Activated T-cell treated with anti-CD3 and anti-CD28 coated beads, Interleukin-2, amount 50 U/mL, for 72 hours (primary cell): ENCODE measurements around the gene YIPF4. TPM values are rescaled to one million over a fixed set of nuclear protein-coding genes. Genes with fewer than 3 reads are reported as not detected.
"Not testable (repeated sequence)": the region's sequence is repeated elsewhere in the genome, so short reads cannot be mapped to it uniquely, and the experiment has no call there.

Source experiments
- ATAC-seq, 2 donors: fragments of 150-1000 bp; cut with Tn5 transposase; replicated peaks in 1 of 2; 2 replicates each; pipeline ENCODE4 v1.10.0; 2021; ENCODE audit warnings: moderate library complexity in 2 of 2, mild to moderate bottlenecking in 1 of 2
- DNase-seq, 2 donors: peaks; one replicate each; pipeline ENCODE4 v3.0.0; 2021 to 2022; ENCODE audit warnings: mixed read lengths in 1 of 2
- H3K27ac Mint-ChIP-seq: one replicate; pipeline ENCODE4 v1.8.0; 2022; ENCODE audit warnings: mild to moderate bottlenecking, moderate library complexity, mixed read lengths
- H3K27me3 Mint-ChIP-seq: one replicate; pipeline ENCODE4 v1.8.0; 2022; ENCODE audit warnings: low read depth, mixed read lengths
- H3K36me3 Mint-ChIP-seq, 2 donors: one replicate each; pipeline ENCODE4 v1.8.0; 2022; ENCODE audit warnings: mixed read lengths in 2 of 2, mild to moderate bottlenecking in 1 of 2; ENCODE audit not compliant: insufficient read depth in 2 of 2
- H3K4me1 Mint-ChIP-seq: one replicate; pipeline ENCODE4 v1.8.0; 2022; ENCODE audit warnings: low read depth, mixed read lengths
- H3K4me3 Mint-ChIP-seq, 2 donors: one replicate each; pipeline ENCODE4 v1.8.0; 2022; ENCODE audit warnings: mild to moderate bottlenecking in 2 of 2, mixed read lengths in 2 of 2, moderate library complexity in 2 of 2
- H3K9me3 Mint-ChIP-seq, 2 donors: one replicate each; pipeline ENCODE4 v1.8.0; 2022; ENCODE audit warnings: mixed read lengths in 2 of 2
- total RNA-seq, 2 donors: library from RNA; stranded (reverse); gene quantifications; one replicate each; pipeline ENCODE4 v1.2.3, GENCODE V29; 2022

YIPF4 gene
- total RNA-seq, 2 donors from 2014 or later: 48.7 to 57.7 TPM

DNA sequence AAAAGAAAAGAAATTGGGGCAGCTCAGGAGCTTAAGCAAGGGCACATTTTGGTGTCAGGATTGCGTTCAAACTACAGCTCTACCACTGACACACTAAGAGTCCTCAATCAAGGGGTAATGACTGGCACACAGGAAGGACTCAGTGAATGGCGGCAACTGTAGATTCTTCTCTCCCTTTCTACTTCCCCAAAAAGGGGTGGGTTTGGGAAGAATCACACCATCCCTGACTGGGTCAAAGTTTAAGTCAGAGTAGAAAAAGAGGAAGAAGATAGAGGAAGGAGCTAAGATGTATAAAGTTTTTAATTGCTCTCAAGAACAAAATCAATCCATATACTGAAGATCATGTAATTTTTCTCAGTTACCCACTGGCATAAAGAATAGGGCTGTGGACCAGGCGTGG is 15.6 kb upstream of the YIPF4 start:
- no peaks in the 10 kb centered on the region for H3K36me3 Mint-ChIP-seq
- DNase-seq (no peak), ATAC-seq (no peak)
- no peak overlapping the region for H3K4me3 Mint-ChIP-seq
- H3K9me3 Mint-ChIP-seq: no peaks in the 10 kb centered on the region
- H3K27ac Mint-ChIP-seq: no peak overlapping the region
- no peaks in the 10 kb centered on the region for H3K27me3 Mint-ChIP-seq
- peaks cover 9% of the 10 kb centered on the region for H3K4me1 Mint-ChIP-seq

DNA sequence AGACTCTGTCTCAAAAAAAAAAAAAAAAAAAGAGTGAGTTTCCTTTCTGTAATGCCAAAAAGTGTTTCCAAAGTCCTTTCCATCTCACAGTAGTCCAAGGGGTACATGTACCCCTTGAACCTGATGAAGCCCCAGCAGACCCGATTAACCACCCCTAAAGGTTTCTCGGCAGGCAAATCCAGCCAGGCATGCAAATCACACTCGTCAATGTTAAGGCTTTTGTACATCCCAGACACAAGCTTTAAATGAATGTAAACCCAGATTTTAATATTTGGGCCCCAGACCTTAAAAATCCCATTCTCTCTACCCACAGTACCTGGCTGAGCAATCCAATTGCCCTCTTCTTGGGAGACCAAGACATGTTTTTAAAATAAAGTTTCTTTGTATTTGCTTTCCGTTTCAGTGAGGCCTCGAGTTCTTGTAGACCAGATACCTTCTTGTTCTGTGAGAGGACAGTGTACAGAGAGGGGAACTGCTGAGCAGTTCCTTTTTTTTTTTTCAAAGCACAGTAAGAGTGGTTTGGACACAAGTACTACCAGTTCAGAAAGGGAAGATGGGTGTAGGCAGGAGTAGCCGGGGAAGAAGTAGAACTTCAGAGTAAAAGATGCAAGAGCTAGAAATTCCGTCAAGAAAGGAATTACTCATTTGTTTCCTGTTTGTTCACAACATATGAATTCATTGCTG is 13.1 kb upstream of the YIPF4 start, which contains the start of gene NLRC4:
Gene NLRC4, minus strand, starts transcription at position 465 of the 684 bp plus-strand sequence. CDS start 8,111 bp downstream, outside the sequence.
- ATAC-seq: peak; percentile 86 to 89
- Mint-ChIP-seq H3K27ac (peak within 1 kb of the TSS; percentile 99), H3K4me1 (peaks cover 9% of the 10 kb centered on the region), H3K9me3 (no peaks in the 10 kb centered on the region), H3K36me3 (no peaks in the 10 kb centered on the region), H3K4me3 (peak within 1 kb of the TSS; percentile 29 to 70), H3K27me3 (no peaks in the 10 kb centered on the region)
- peak; percentile 13 for DNase-seq

DNA sequence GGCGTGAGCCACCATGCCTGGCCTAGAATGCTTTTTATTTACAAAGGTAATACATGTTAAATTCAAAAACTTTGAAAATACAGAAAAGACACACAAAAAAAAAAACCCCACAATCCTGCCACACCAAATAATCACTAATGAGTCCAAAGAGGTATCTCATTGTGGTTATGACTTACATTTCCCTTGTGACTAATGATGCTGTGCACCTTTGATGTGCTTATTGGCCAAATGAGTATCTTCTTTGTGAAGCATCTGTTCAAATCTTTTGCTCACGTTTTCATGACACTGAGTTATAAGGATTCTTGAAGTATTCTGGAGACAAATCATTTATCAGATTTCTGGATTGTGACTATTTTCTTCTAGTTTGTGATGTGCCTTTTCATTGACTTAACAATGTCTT is 6.6 kb upstream of the YIPF4 start:
- no peaks in the 10 kb centered on the region for H3K9me3 Mint-ChIP-seq
- H3K4me1 Mint-ChIP-seq: no peaks in the 10 kb centered on the region
- DNase-seq (no peak), ATAC-seq (peak in 1 of 2 donors; percentile 38)
- no peak overlapping the region for H3K4me3 Mint-ChIP-seq
- H3K27ac Mint-ChIP-seq: no peak overlapping the region
- H3K27me3 Mint-ChIP-seq: no peaks in the 10 kb centered on the region
- no peaks in the 10 kb centered on the region for H3K36me3 Mint-ChIP-seq

DNA sequence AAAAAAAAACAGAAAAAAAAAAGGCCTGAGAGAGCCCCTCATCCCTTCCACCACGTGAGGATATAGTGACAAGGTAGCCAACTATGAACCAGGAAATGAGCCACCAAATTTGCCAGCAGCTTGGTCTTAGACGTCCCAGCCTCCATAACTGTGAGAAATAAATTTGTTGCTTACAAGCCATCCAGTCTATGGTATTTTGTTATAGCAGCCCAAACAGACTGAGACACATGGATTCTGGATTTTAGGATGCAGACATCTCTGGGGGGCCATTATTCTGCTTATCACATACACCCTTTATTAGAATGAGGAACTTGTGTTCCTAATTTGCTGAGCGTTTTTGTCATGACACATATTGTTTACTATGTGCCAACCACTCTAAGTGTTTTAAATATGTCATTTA is 5.4 kb upstream of the YIPF4 start:
- Mint-ChIP-seq H3K4me1 (peaks cover under 1% of the 10 kb centered on the region), H3K27ac (no peak overlapping the region), H3K9me3 (no peaks in the 10 kb centered on the region), H3K4me3 (no peak overlapping the region), H3K27me3 (no peaks in the 10 kb centered on the region), H3K36me3 (no peaks in the 10 kb centered on the region)
- DNase-seq (no peak), ATAC-seq (no peak)

DNA sequence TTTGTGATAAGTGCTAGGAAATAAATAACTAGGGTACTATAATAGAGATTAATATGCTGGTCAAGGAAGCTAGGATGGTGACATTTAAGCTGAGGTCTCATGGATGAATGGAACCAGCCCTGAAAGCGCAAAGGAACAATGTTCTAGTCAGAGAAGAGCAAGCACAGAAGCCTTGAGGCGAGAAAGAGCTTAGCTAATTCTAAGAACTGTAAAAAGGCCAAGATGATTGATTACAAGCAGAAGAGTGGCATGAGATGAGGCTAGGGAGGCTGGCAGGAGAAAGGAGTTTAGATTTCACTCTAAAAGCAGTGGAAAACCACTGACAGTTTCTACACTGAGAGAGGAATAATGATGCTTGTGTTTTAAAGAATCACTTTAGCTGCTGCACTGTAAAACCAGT is 3.4 kb upstream of the YIPF4 start:
- Mint-ChIP-seq H3K4me3 (no peak overlapping the region), H3K4me1 (peaks cover 12% of the 10 kb centered on the region), H3K9me3 (no peaks in the 10 kb centered on the region), H3K27me3 (no peaks in the 10 kb centered on the region), H3K36me3 (peaks cover 0 to 3% of the 10 kb centered on the region in 2 donors), H3K27ac (no peak overlapping the region)
- ATAC-seq (no peak), DNase-seq (no peak)

DNA sequence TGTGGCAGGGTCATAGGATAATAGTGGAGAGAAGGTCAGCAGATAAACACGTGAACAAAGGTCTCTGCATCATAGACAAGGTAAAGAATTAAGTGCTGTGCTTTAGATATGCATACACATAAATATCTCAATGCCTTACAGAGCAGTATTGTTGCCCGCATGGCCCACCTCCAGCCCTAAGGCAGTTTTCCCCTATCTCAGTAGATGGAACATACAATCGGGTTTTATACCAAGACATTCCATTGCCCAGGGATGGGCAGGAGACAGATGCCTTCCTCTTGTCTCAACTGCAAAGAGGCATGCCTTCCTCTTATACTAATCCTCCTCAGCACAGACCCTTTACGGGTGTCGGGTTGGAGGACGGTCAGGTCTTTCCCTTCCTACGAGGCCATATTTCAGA is 1.9 kb upstream of the YIPF4 start:
- not testable (repeated sequence) for H3K27ac Mint-ChIP-seq, H3K4me3 Mint-ChIP-seq, H3K9me3 Mint-ChIP-seq, DNase-seq, ATAC-seq, H3K27me3 Mint-ChIP-seq, H3K36me3 Mint-ChIP-seq
- H3K4me1 Mint-ChIP-seq: peaks cover 17% of the 10 kb centered on the region

DNA sequence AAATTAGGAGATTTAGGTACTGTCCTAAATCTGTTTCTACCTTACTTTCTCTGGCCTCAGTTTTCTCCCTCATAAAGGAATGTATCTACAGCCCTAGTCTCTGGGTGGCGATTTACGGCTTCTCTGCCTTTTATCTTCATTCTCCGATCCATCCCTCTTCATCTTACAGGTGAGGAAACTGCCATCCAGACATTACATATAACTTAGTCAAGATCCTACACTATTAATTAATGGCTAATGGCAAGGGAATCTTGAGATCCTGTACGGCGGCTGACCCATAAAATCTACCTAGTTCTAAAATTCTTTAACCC is 386 bp upstream of the YIPF4 start:
- no peaks in the 10 kb centered on the region for H3K9me3 Mint-ChIP-seq
- peaks cover 5 to 6% of the 10 kb centered on the region in 2 donors for H3K36me3 Mint-ChIP-seq
- H3K27me3 Mint-ChIP-seq: no peaks in the 10 kb centered on the region
- peak overlapping the region; percentile 80 to 98 for H3K4me3 Mint-ChIP-seq
- peaks cover 20% of the 10 kb centered on the region for H3K4me1 Mint-ChIP-seq
- peak overlapping the region; percentile 99 for H3K27ac Mint-ChIP-seq
- DNase-seq (no peak), ATAC-seq (no peak)

DNA sequence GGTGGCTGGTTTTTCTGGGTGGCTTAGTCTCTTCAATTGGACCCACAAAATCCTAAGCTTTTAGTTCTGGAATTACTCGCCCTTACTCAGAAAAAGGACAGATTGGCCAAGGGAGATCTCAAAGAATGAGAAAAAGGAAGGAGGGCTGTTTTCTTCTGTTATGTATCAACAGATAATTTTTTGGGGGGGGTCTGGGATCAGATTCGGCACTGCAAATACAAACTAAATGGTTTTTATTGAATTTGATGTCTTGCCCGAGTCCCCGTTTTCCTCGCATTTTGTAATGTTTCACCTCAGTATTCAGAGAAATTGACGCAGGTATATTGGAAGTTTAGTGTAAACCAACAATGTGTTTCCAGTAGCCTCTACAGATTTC is 762 bp downstream of the YIPF4 start:
- no peak for DNase-seq
- peak overlapping the region; percentile 80 to 98 for H3K4me3 Mint-ChIP-seq

DNA sequence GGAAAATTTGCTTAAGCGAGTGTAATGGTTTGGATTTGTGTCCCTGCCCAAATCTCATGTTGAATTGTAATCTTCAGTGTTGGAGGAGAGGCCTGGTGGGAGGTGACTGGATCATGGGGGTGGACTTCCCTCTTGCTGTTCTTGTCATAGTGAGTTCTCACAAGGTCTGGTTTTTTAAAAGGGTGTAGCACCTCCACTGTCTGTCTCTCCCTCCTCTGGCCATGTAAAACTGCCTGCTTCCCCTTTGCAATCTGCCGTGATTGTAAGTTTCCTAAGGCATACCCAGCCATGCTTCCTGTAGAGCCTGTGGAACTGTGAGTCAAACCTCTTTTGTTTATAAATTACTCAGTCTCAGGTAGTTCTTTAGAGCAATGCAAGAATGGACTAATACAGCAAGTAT is 6.6 kb downstream of the YIPF4 start:
- Mint-ChIP-seq H3K27ac (no peak overlapping the region), H3K4me1 (peaks cover 44% of the 10 kb centered on the region), H3K4me3 (peak overlapping the region in 1 of 2 donors; percentile 0), H3K36me3 (peaks cover 10 to 17% of the 10 kb centered on the region in 2 donors), H3K9me3 (no peaks in the 10 kb centered on the region), H3K27me3 (no peaks in the 10 kb centered on the region)
- DNase-seq (no peak), ATAC-seq (peak; percentile 24 to 66)

More for the DNA sequence above, 762 bp downstream of the YIPF4 start:
- Mint-ChIP-seq H3K36me3 (peaks cover 9% of the 10 kb centered on the region in 2 donors), H3K9me3 (no peaks in the 10 kb centered on the region), H3K27ac (peak overlapping the region; percentile 98), H3K4me1 (peaks cover 24% of the 10 kb centered on the region), H3K27me3 (no peaks in the 10 kb centered on the region)
- no peak for ATAC-seq

DNA sequence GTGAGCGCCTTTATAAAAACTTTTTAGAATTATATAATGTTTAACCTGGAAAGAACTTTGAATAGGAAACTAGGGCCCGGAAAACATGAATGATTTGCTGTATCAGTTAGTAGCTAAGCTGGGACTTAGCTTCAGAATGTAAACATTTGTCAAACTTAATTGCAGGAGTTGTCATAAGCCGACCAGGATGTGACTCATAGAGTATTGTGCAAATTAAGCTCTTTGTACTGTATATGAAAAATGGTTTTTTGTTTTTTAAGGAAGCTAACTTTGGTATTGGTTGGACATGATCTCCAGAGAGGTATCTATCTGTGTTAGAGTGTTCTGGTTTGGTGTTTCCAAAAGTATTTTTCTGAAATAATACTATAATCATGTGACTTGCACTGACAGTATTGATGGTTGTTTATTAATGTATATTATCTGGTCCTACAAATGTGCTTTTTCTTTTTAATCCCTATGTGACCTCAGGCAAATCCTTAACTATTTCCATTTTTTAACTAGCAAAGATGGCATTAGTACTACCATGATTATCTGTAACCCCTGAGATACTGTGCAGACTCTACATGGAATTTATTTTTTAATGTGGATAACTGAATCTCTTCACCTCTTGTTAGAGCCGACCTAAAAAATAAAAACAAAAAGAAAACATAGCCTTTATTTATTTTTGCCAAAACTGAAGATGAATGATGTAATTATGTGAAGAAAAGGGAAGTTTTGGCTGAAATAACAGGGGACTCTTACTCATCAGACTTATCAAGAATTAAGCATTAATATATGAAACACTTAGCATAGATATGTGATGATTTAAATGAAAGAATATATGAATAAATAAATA is 11.7 kb downstream of the YIPF4 start:
- no peaks in the 10 kb centered on the region for H3K27me3 Mint-ChIP-seq
- H3K36me3 Mint-ChIP-seq: peaks cover 6 to 12% of the 10 kb centered on the region in 2 donors
- no peak for DNase-seq
- H3K4me1 Mint-ChIP-seq: peaks cover 30% of the 10 kb centered on the region
- H3K4me3 Mint-ChIP-seq: peak overlapping the region; percentile 11 to 32
- peak; percentile 72 to 86 for ATAC-seq
- H3K9me3 Mint-ChIP-seq: no peaks in the 10 kb centered on the region
- peak overlapping the region; percentile 97 for H3K27ac Mint-ChIP-seq

DNA sequence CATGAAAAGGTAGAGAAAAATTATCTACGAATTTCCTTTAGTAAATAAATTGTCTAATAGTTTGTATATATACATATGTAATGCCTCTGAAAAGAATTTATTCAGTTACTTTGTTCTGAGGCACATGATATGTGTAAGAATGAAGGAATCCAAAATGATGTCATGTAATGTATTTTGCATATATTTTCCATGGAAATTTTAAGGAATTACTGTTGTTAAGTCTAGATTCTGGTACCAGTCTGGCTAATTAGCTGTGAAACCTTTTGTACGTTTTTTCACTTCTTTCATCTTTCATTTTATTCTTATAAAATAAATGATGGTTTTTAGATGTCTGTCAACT is 12.3 kb downstream of the YIPF4 start:
- Mint-ChIP-seq H3K4me3 (no peak overlapping the region), H3K36me3 (peaks cover 2 to 8% of the 10 kb centered on the region in 2 donors), H3K27me3 (no peaks in the 10 kb centered on the region), H3K27ac (no peak overlapping the region), H3K4me1 (peaks cover 24% of the 10 kb centered on the region), H3K9me3 (no peaks in the 10 kb centered on the region)
- DNase-seq (no peak), ATAC-seq (no peak)

DNA sequence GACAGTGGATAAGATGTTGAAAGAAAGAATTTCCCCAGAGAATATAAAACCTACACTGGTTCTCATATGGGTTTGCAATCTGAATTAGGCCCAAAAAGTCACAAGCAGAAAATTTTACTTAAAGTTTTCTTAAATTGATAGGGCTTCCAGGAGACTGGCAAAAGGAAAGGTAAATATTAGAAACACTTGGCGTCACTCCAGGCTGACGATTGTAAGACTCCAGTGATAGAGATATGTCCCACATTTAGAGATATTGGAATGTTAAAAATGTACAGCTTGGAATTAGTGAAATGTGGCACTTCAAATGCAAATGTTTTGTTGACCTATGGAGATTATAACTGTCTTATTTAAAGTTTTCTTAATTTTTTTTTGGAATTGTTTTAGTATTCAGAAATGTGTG is 14.0 kb downstream of the YIPF4 start:
- peaks cover 2 to 5% of the 10 kb centered on the region in 2 donors for H3K36me3 Mint-ChIP-seq

DNA sequence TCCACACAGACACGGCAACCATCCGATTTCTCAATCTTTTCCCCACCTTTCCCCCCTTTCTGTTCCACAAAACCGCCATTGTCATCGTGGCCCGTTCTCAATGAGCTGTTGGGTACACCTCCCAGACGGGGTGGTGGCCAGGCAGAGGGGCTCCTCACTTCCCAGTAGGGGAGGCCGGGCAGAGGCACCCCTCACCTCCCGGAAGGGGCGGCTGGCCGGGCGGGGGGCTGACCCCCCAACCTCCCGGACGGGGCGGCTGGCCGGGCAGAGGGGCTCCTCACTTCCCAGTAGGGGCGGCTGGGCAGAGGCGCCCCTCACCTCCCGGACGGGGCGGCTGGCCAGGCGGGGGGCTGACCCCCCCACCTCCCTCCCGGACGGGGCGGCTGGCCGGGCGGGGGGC is 15.8 kb downstream of the YIPF4 start:
- ATAC-seq, H3K9me3 Mint-ChIP-seq, H3K27me3 Mint-ChIP-seq, H3K27ac Mint-ChIP-seq, H3K36me3 Mint-ChIP-seq, H3K4me3 Mint-ChIP-seq, DNase-seq: not testable (repeated sequence)
- peaks cover 13% of the 10 kb centered on the region for H3K4me1 Mint-ChIP-seq

More for the DNA sequence above, 14.0 kb downstream of the YIPF4 start:
- H3K9me3 Mint-ChIP-seq: no peaks in the 10 kb centered on the region
- peaks cover 24% of the 10 kb centered on the region for H3K4me1 Mint-ChIP-seq
- ATAC-seq (no peak), DNase-seq (no peak)
- H3K4me3 Mint-ChIP-seq: no peak overlapping the region
- H3K27ac Mint-ChIP-seq: no peak overlapping the region
- H3K27me3 Mint-ChIP-seq: no peaks in the 10 kb centered on the region
